DMS114 treated with DMSO at 0.1 percent for 48 hours (cell line): ENCODE data around the gene IQSEC1.

Experiments
- DNase-seq: peaks from one replicate; lab custom pipeline; 2025; ENCODE audit not compliant: unreplicated experiment; lab: John Stamatoyannopoulos, UW

IQSEC1 gene

GRCh38 chr3:13016721-13017255 is 56.4 kb downstream of the IQSEC1 start:
- DNase-seq: no peak

- DNase-seq: no peak
Observed at GRCh38 chr3:13016083-13016720, 57.0 kb downstream of the IQSEC1 start.

- no peak for DNase-seq
Observed at GRCh38 chr3:13015286-13016082, 57.7 kb downstream of the IQSEC1 start.

- DNase-seq: no peak
Observed at GRCh38 chr3:13014755-13015285, 58.4 kb downstream of the IQSEC1 start.

- no peak for DNase-seq
Observed at GRCh38 chr3:13013994-13014754, 59.1 kb downstream of the IQSEC1 start.

GRCh38 chr3:13013566-13013965 is 59.7 kb downstream of the IQSEC1 start:
- DNase-seq: no peak

GRCh38 chr3:13013151-13013561 is 60.1 kb downstream of the IQSEC1 start:
- DNase-seq: no peak

GRCh38 chr3:13012221-13012691 is 61.0 kb downstream of the IQSEC1 start:
- no peak for DNase-seq

GRCh38 chr3:13011573-13012220 is 61.5 kb downstream of the IQSEC1 start:
- no peak for DNase-seq

- DNase-seq: no peak
Observed at GRCh38 chr3:13010780-13011572, 62.3 kb downstream of the IQSEC1 start.

GRCh38 chr3:13009946-13010315 is 63.3 kb downstream of the IQSEC1 start:
- no peak for DNase-seq

- DNase-seq: no peak
Observed at GRCh38 chr3:13009132-13009945, 63.9 kb downstream of the IQSEC1 start.

GRCh38 chr3:13008155-13008995 is 64.9 kb downstream of the IQSEC1 start:
- no peak for DNase-seq

- no peak for DNase-seq
Observed at GRCh38 chr3:13007251-13007941, 65.8 kb downstream of the IQSEC1 start.

GRCh38 chr3:13006216-13006990 is 66.8 kb downstream of the IQSEC1 start:
- DNase-seq: no peak

- DNase-seq: no peak
Observed at GRCh38 chr3:13005301-13005700, 67.9 kb downstream of the IQSEC1 start.

GRCh38 chr3:13004376-13004775 is 68.9 kb downstream of the IQSEC1 start:
- no peak for DNase-seq
